GM21390 (cell line): ENCODE results near the gene ZNF787.
A peak's percentile ranks its signal among the peaks of the same experiment; 100 is the strongest.

Experiments used
- ATAC-seq: cut with Tn5 transposase; IDR thresholded peaks from one replicate; pipeline ENCODE4 v1.9.1; 2021; ENCODE audit not compliant: unreplicated experiment

The ZNF787 gene

DNA sequence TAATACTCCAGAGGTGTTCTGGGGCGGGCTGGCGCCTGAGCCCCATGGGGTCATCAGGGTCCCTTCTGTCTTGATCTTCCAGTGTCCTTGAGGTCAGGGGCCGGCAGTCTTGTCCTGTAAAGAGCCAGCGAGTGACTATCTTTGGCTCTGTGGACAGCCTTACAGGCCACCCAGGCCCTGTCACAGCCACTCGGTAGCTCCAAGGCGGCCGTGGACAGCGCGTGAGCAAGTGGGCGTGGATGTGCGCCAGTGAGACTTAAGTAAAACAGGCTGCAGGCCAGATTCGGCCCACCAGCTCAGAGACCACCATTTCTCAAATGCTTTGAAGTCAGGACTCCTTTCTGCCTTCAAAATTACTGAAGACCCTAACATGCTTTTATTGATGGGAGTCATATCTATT is 23.7 kb upstream of the ZNF787 start:
- ATAC-seq: no peak

- no peak for ATAC-seq
These were observed 23.3 kb upstream of the ZNF787 start for GRCh38 chr19:56144376-56144775.

DNA sequence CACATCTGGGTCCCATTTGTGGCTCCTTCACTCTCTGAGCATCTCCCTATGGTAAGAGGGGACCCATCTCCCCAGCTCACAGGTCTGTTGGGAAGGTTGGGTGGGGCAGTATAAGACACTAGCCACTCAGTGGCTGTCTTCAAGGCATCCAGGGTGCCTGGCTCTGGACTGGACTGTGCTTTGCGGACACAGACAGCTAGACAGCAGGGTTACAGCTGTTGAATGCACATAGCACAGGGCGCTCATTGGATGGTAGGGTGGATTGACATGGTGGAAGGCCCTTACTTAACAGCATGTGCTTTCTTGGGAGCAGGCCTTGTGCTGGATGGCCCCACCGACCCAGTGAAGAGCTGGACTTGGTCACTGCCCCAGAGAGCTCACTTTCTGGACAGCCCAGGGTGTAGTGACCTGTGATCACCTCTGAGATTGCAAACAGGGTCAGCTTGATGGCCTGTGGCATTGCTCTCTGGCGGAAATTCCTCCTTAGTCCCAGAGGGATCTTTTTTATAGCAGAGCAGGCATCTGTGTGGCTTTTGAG is 21.9 kb upstream of the ZNF787 start:
- ATAC-seq: no peak

- no peak for ATAC-seq
These were observed 21.1 kb upstream of the ZNF787 start for GRCh38 chr19:56142087-56142787.

DNA sequence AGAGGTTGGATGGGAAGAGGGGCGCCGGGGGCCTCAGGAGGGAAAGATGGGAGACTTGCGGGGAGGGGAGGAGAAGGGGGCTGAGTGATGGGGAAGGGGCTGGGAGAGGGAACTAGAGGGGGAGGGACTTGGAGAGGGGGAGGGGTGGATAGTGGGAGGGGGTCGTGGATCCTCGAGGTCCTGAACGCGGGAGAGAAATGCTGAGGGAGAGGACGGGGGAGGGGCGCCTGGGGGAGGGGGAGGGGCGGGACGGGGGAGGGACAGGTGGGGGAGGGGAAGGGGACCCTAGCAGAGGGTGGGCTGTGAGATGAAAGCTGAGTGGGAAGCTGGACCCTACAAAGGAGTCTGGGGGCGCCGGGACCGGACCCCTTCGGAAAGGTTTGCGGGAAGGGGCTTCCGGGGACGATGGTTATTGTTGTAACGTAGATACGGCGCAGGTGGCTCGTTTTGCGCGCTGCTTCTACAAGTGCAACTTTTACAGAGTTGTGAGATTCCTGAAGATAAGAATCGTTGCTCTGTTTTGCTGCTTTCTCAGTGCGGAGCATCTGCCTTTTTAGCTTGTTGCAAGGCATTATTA is 20.4 kb upstream of the ZNF787 start:
- ATAC-seq: no peak

DNA sequence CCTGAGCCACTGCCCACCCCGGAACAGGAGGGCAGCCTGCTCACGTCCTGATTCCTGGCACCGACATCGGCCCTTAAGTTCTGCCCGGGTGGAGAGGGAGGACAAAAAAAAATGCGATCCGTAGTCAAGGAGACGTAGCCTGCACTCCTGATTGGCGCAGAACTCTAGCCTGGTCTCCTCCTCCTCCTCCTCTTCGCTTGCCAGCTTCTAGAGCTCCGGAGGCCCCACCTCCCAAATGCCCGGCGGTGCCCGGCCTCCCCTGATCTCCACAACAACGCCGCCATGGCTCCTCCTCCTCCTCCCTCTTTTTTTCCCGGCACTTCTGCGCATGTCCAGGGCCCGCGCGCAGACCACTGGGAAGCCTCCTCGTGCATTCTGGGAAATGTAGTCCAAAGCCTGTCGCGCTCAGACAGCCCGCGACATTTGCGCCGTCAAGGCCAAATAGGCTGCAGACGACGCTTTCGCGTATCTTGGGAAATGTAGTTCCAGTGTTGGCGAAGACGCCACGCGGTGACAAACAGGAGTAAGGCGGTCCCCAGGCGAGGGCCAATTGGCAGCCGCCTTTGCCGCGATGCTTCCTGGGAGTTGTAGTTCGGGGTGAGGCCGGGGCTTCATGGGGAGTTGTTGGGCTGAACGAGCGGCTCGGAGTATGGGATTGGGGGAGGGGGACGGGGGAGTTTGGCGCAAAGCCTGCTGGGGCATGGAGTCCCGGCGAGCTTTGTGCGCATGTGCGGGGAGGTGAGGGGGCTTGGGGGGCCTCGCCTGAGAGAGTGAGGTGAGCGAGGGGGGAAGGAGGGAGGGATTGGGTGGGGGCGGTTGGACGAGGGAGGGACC is 19.7 kb upstream of the ZNF787 start, which contains the start of gene ZNF444:
TSS of gene ZNF444 (plus strand) at position 705 of the 834 bp plus-strand sequence. CDS start 5,625 bp downstream, outside the sequence.
- ATAC-seq: peak; percentile 82

GRCh38 chr19:56139847-56140582 is 18.9 kb upstream of the ZNF787 start:
- no peak for ATAC-seq

GRCh38 chr19:56138069-56138468 is 17.0 kb upstream of the ZNF787 start:
- no peak for ATAC-seq

DNA sequence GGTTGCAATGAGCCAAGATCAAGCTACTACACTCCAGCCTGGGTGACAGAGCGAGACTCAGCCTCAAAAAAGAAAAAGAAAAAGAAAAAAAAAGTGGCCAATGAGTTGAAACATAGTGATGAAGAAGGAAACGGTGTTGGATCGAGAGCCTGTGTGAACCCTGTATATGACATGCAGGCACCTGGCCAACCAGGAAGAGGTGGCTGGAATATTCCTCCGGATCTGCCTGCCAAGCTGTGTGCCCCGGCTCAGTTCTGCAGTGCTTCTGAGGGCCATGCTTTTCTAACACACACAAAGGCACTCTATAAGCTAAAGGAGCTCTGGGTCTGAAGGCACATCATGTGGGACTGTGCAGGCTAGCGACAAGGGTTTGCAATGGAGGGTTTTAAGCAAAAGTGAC is 16.3 kb upstream of the ZNF787 start:
- no peak for ATAC-seq

GRCh38 chr19:56136362-56136761 is 15.3 kb upstream of the ZNF787 start:
- ATAC-seq: no peak

DNA sequence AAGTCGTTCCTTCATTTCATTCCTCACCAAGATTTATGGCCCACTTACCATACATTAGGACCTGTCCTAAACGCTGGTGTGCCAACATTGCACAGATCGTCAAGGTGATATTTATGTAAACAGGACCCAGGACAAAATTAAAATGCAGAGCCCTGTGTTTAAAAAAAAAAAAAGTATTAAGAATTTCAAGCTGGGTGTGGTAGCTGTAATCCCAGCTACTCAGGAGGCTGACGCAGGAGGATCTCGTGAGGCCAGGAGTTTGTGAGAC is 13.5 kb upstream of the ZNF787 start:
- ATAC-seq: no peak

DNA sequence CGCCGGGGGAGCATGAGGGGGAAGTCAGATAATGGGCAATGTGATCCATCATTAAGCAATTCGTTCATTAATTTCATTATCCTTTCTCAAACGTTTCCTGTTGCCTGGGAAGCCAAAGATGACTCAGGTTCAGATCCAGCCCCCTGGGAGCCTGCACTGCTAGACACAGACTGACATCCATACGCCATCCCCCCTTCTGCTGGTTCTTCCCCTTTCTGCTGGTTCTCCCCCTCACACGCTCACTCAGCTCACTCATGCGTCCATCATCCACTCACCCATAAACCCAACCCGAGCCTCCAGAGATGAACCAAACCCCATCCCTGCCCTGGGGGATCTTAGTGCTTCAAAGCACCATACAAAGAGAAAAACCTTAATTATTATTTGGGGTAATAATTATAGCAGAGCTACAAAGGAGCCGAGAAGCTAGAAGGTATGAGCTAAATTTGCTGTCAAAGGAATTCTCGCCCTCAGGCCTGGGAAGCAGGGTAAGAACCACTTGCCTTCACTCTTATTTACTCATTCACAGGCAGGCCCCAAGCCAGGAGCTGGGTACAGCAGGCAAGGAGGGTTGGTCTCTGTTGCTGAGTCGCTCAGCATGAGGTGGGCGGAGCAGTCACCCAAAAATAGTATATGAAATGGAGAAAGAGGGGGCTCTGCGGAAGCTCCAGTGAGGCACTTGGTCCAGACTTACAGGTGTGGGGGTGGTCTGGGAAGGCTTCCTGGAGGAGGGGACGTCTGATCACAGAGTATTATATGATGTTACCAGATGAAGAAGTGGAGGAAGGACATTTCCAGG is 13.0 kb upstream of the ZNF787 start:
- no peak for ATAC-seq

DNA sequence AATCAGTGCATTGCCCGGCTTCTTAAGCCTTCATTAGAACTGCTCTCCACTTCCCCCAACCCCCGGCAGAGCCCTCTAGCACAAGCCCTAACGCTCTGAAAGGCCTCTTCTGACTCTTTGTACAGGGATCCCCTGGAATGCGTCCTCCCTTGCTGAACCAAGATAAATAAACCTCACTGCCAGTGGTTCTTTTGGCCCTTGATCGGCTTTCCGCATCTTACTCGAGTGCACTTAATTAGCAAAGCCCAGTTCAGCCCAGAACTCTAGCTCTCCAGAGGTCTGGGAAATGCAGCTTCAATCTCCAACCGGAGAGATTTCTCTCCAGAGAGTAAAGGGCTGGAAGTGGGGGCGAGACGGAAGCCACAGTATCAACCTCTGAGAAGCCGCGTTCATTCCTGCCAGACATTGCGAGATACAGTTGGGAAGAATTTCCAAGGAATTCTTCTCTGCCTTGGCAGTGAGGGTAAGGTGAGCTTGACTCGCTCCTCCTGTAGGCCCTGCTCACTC is 11.3 kb upstream of the ZNF787 start:
- ATAC-seq: no peak

DNA sequence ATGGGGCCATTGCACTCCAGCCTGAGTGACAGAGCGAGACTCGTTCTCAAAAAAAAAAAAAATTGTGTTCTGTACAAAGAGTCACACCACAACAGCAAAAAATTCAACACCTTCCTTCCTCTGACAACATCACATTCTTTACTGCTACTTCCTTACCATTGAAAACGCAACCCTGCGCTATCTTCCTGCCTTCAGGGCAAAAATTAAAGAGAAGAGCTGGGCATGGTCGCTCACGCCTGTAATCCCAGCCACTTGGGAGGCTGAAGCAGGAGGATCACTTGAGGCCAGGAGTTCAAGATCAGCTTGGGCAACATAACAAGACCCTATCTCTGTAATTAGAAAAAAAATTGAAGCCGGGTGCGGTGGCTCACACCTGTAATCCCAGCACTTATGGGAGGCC is 10.6 kb upstream of the ZNF787 start:
- no peak for ATAC-seq

DNA sequence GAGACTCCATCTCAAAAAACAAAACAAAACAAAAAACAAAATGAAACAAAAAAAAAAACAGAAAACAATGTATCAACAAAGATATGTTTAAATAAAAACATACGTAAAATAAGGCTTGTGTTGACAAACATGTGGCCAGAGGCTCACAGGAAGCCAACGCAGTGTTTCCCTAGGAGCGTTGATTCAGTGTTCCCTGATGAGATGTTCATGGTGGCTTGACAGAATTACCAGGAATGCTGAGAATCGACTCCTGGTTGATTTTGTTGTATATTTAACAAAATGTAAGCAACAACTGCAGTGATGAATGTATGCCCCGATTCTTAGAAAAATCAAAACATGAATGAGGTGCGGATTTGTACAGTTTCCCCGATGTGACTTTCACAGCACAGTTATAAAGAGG is 8.9 kb upstream of the ZNF787 start:
- ATAC-seq: no peak

- no peak for ATAC-seq
These were observed 6.1 kb upstream of the ZNF787 start for GRCh38 chr19:56126983-56127780.

DNA sequence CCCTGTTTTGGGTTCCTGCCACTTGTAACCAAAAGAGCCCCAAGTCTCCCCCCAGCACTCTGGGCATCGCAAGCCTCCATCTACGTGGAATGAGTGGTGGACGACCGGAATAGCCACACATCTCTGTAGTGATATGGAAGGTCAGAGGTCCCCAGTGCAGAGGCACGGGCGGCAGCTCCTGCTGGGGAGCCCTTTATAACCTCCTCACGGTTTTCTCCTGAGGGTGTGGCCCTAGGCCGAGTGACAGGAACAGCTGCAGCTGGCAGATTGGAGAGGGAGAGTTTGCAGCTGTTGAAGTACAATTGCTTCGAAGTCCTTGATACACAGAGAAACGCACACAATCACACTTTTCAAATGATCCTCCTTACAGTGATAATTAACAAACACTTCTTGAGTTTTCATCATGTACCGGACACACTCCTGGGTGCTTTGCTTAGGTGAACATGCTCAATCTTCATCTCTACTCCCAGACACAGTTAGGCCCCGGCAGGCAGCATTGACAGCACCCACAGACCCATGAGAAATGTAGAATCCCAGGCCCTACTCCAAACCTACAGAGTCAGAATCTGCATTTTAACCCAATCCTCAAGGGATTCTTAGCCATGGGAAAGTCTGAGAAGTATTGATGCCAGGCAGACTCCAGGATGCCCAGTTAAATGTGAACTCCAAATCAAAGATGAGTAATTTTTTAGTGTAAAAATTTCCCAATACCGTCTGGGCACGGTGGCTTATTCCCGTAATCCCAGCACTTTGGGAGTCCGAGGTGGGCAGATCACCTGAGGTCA is 4.9 kb upstream of the ZNF787 start:
- ATAC-seq: no peak

DNA sequence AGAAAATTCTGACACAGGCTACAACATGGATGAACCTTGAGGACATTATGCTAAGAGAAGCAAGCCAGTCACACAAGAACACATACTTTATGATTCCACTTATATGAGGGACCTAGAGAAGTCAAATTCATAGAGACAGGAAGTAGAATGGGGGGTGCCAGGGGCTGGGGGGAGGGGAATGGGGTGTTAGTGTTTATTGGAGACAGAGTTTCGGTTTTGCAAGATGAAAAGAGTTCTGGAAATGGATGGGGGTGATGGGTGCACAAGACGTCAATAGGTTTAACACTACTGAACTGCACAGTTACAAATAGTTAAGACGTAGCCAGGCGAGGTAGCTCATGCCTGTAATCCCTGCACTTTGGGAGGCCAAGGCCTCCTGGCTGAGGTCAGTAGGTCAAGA is 3.5 kb upstream of the ZNF787 start:
- ATAC-seq: no peak
